ENCODE results near the gene COL18A1.

COL18A1 gene

DNA sequence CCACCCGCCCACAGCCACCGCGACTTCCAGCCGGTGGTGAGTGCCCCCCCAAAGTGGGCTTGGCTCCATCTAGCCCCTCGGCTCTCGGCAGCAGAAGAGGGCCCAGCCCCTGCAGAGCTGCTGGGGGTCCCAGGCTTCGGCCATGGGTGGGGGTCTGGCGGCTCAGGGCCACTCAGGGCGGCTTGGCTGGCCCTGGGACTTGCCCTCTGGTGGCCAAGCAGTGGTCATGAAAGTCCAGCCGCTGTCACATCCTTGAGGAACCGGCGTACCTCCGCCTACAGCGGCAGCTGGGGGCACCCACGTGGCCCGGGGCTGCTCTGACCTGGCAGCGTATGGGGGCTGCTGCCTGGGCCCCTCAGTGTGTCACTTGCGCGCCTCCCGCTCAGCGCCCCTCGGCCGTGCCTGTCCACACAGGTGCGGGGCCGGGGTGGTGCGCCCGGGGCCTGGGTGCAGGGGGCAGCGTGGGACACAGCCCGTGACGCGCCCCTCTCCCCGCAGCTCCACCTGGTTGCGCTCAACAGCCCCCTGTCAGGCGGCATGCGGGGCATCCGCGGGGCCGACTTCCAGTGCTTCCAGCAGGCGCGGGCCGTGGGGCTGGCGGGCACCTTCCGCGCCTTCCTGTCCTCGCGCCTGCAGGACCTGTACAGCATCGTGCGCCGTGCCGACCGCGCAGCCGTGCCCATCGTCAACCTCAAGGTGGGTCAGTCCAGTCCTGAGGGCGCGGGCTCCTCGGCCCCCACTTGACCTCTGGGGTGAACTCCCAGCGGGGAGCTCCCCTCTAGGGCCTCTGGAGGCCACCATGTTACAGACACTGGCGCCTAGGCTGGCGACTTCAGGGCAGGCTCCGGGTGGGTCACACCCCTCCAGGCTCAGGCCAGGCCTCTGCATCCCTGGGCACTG, 104.9 kb downstream of the COL18A1 start:
- DNase-seq: no peak

DNA sequence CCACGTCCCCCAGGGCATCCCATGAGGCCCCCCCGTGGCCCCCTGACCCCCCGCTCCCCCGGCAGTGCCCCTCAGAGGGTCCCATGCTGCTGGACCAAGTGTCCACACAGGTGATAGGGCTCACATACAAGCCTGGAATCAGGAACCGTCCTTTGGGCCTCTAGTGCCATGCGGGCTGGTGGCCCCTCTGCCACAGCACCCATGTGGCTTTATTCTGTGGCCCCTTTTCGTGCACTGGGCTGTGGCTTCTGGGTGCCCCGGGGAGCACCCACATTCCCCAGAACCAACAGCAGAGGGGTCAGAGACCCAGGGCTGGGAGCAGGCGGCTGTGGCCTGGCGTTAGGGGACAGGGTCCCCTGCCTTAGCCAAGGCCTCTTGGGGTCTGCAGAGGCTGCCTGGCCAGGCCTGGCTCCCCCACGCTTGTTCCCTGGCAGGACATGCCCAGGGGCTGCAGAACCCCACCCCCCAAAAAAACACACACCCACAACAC, 105.5 kb downstream of the COL18A1 start:
- no peak for DNase-seq

DNA sequence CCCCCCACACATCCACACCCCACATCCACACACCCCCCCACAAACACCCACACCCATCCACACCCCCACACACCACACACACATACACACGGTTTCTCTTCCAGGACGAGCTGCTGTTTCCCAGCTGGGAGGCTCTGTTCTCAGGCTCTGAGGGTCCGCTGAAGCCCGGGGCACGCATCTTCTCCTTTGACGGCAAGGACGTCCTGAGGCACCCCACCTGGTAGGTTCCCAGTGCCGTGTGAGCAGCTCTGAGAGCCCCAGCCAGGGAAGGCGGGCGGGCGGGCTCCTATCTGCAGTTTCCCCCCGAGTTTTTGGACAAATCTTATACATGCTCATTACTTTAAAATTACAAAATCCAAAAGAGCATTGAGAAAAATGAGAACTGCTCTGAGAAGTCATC, 106.0 kb downstream of the COL18A1 start:
- no peak for DNase-seq

DNA sequence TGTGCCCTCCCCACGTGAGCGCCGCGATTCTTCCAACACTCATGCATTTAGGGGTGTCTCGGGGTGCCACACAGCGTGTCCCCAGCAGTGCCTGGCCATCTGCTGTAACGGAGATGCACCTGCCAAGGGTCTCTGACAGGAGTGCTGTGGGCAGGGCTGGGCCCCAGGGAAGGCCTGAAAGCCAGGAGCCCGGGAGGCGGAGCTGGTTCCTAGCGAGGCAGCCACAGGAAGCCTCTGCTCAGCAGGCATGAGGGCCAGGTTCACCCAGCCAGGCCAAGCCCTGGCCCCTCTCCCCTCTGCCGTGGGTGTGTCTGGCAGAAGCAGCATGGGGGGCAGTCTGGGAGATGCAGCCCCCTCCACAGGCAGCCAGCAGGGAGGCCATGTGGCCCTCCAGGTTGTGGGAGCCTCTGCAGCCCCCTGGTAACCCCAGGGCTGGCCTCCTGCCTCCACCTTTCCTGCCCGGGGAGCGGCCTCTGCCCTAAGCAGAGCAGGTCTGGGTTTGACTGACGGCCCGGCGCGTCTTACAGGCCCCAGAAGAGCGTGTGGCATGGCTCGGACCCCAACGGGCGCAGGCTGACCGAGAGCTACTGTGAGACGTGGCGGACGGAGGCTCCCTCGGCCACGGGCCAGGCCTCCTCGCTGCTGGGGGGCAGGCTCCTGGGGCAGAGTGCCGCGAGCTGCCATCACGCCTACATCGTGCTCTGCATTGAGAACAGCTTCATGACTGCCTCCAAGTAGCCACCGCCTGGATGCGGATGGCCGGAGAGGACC, 106.9 kb downstream of the COL18A1 start:
- DNase-seq: no peak

DNA sequence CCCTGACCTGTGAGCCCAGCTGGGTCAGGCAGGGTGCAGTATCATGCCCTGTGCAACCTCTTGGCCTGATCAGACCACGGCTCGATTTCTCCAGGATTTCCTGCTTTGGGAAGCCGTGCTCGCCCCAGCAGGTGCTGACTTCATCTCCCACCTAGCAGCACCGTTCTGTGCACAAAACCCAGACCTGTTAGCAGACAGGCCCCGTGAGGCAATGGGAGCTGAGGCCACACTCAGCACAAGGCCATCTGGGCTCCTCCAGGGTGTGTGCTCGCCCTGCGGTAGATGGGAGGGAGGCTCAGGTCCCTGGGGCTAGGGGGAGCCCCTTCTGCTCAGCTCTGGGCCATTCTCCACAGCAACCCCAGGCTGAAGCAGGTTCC, 107.6 kb downstream of the COL18A1 start:
- no peak for DNase-seq

DNA sequence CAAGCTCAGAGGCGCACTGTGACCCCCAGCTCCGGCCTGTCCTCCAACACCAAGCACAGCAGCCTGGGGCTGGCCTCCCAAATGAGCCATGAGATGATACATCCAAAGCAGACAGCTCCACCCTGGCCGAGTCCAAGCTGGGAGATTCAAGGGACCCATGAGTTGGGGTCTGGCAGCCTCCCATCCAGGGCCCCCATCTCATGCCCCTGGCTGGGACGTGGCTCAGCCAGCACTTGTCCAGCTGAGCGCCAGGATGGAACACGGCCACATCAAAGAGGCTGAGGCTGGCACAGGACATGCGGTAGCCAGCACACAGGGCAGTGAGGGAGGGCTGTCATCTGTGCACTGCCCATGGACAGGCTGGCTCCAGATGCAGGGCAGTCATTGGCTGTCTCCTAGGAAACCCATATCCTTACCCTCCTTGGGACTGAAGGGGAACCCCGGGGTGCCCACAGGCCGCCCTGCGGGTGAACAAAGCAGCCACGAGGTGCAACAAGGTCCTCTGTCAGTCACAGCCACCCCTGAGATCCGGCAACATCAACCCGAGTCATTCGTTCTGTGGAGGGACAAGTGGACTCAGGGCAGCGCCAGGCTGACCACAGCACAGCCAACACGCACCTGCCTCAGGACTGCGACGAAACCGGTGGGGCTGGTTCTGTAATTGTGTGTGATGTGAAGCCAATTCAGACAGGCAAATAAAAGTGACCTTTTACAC, 108.2 kb downstream of the COL18A1 start:
- no peak for DNase-seq

DNA sequence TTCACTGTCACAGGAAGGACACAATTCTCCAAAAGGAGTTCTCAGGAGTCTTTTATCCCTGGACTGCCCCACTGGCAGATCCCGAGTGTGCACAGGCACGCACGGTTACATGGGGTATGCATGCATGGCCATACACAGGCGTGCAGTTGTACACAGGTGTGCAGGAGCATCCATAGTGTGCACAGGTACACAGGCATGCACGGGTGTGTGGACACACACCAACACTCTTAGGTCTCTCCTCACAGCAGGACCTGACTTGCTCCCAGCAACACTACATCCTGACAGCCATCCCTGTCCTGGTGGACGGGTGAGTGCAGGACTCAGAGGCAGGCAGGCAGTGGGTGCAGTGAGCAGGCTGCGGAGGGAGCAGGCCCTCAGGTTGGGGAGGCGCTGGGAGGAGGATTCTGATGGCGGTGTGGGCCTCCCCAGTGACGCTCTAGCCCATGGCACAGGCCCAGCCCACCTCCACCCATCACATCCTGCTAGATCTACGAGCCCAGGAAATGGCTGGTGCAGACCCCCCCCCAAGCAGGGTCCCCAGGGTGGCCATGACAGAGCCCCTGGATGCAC, 108.9 kb downstream of the COL18A1 start:
- no peak for DNase-seq

DNA sequence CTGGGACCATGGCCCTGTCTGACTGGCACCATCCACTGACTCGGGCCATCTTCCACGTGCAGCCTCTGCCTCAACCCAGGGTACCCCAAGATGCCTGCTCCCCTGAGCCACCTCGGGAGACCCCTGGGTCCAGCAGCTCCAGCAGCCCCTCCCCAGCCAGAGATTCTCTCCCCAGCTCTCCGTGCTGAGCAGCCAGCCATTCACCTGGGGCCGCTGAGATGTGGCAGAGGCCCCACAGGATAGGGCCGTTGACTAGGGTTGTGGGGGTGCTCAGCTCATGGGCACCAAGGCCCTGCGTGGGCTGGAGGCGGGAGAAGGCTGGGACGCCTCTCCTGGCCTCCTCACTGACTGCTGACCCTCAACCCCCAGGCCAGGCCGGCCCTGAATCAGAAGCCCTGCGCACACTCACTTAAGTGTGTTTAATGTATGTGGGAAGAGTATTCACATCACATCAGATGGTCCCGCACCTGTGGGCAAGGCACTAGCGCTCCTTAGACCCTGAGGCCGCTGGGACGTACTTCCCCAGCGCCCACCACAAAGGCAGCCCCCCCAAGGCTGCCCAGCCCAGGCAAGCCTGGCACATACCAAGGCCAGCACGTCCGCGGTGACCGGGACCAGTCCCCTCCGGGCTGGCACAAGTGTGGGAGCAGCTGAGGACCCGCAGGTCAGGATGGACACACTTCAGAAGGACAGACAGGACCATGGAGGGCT, 109.5 kb downstream of the COL18A1 start:
- no peak for DNase-seq

DNA sequence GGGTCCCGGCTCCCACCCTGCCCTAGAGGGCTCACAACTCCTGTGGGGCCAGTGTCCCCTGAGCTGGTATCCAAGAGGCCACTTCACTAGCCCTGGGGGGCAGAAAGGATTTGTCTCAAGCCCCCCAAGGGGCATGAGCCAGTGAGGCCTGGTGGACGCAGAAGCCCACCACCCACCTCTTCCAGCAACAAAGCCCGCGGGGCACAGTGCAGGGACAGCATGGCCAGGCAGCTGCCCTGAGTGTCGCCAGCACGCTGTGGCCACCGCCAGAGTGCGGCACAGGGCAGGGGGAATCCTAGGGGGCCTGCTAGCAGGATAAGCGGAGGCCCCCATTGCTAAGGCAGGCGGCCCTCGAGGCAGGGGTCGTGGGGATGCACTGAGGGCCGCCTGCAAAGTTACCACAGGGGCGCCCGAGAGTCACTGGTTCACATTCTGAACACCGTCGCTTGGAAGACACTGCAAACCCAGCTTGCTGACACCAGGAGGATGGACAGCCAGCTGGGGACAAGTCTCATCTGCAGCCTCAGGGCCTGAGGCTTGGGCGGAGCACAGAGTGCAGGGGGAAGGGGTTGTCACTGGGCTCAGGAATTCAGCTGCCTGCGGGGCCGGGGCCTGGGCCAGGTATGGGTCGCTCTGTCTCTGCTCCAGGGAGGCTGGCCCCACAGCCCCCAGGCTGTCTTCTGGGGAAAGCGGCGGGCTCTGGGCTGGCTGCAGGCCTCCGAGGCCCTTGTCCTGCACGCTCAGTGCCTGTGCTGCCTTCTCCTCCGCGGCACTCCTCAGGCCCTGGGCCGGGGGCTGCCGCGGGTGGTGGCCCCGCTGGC, 110.5 kb downstream of the COL18A1 start:
- no peak for DNase-seq

DNA sequence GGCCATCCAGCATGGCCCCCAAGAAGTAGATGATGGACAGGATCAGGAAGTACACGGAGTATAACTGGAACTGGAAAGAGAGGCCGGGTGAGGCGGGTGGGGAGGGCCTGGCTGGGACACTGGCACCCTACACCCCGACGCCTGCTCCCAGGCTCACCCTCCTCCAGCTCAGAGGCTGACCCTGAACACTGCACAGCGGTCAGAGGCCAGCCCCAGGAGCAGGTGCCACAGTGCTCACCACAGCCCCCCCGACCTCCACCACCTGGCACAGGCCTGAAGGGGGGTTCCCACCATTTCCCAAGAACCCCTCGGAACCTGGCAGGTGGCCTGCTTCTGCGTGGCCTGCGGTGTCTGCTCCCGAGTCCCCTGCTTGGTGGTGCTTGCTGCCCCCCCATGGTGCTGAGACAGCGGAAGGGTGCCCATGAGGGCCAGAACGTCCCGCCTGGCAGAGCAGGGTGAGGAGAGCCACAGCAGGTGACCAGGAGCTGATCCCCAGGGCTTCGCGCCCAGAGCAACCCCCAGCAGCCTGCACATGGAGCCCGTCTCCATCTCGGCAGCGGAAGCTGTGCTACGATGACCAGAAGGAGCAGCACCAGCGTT, 111.2 kb downstream of the COL18A1 start:
- no peak for DNase-seq

DNA sequence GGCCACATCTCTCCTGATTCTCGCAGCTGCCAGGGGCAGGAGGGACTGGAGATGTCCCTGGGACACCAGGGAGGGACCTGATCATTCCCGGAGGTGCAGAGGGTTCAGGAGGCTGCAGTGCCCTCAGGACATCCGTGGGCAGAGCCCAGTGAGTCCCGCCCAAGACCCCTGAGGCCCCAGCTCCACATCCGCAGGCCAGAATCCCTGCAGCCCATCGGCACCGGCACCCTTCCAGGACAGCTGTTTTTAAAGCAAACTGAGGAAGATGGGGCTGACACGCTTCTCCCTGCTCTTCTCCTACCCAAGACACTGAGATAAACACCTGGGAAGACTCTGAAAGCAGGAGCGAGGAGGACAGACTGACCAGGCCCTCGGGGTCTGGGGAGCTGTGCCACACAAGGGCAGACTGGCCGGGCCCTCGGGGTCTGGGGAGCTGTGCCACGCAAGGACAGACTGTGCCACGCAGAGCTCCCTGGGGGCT, 111.7 kb downstream of the COL18A1 start:
- DNase-seq: no peak

DNA sequence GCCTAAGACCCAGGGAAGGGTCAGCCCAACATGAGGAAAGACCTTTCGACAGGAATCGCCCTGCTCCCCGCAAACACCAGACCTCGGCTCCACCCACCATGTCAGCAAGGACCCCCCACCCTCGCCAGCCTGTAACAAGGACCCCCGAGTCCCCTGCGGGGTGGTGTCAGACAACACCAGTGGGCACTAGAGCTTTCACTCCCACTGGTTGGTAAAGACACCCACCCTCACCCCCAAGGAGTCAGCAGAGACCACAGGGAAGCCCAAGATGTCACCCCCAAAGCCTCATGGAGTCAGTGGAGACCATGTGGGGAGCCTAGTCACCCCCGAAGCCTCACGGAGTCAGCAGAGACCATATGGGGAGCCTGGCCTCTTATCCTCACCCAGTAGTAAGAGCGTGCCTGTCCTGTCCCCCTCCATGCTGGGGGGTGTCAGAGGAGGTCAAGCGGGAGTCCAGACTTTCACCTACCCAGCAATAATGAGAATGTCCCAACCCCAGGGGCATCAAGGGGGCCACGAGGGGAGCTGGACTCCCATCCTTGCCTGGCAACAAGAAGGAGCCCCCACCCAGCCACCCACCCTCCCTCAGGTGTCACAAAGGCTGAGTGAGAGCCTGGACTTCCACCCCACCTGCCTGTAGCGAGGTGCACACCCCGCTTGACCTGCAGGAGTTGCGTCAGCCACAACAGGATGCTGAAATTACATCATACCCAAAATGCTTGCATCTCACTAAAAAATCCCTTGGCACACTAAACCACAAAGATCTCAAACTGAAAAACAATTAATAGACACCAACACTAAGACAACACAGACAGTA, 112.5 kb downstream of the COL18A1 start:
- DNase-seq: peak; percentile 17

DNA sequence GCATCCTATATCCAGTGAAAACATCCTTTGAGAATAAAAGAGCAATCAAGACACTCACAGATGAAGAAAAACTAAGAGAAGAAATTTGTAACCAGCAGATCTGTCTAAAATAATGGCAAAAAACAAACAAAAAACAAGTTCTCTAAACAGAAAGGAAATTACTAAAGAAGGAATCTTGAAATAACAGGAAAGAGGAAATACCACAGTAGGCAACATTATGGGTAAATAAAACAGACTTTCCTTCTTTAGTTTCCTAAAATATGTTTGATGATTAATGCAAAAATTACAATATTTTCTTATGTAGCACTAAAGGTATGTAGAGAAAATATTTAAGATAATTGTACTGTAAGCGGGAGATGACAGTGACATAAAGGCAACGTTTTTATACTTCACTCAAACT, 113.8 kb downstream of the COL18A1 start:
- no peak for DNase-seq

DNA sequence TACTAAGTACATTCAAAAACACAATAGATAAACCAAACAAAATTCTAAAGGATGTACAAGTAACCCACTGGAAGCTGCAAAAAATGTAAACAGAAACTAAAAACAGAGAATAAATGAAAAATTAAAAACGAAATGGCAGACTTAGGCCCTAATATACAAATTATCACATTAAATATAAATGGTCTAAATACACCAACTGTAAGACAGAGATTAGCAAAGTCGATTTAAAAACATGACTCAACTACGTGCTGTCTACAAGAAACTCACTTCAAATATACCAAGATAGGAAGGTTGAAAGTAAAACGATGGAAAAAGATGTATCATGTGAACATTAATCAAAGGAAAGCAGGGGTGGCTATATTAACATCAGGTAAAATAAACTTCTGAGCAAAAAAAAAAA, 114.2 kb downstream of the COL18A1 start:
- no peak for DNase-seq

DNA sequence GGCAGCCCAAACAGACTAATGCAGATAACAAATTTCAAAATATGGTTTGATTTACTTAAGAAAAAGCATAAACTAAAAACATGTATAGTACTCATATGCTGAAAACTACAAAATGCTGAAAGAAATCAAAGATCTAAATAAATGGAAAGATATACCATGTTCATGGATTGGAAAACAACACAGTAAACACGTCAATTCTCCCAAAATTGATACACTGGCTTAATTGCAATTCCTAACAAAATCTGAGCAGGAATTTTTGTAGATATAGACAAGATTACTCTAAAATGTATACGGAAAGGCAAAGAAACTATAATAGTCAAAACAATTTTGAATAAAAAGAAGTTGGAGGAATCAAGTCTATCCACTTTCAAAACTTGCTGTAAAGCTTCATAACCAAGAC, 116.3 kb downstream of the COL18A1 start:
- DNase-seq: no peak

DNA sequence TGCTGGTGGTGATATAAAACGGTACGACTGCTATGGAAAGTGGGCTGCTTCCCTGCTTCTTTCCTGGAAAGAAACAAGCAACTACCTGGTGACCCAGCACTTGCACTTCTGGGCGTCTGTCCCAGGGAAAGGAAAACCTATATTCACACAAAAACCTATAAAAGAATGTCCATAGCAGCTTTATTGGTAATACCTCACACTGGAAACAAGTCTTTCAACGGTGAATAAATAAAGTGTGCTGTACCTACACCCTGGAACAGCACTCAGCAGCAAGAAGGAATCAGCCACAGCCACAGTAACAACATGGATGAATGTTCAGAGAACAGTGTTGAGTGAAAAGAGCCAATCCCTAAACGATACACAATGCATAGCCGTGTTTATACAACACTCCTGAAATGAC, 117.4 kb downstream of the COL18A1 start:
- DNase-seq: no peak

DNA sequence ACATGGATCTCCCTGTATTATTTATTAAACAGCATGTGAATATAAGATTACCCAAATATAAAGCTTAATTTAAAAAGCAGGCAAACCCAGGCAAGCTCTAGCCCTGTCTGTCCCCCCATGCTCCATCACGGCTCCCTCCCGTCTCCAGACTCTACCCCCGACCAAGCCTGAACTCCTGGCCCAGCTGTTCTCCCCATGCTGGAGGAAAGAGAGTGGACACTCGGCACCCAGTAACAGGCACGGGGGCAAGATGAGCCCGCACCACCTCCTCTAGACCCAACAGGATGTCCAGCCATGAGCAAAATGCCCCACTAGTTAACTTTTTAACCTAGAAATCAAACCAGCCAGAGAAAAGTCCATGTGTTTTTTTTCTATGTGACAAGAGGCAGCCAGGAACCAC, 118.0 kb downstream of the COL18A1 start:
- no peak for DNase-seq

DNA sequence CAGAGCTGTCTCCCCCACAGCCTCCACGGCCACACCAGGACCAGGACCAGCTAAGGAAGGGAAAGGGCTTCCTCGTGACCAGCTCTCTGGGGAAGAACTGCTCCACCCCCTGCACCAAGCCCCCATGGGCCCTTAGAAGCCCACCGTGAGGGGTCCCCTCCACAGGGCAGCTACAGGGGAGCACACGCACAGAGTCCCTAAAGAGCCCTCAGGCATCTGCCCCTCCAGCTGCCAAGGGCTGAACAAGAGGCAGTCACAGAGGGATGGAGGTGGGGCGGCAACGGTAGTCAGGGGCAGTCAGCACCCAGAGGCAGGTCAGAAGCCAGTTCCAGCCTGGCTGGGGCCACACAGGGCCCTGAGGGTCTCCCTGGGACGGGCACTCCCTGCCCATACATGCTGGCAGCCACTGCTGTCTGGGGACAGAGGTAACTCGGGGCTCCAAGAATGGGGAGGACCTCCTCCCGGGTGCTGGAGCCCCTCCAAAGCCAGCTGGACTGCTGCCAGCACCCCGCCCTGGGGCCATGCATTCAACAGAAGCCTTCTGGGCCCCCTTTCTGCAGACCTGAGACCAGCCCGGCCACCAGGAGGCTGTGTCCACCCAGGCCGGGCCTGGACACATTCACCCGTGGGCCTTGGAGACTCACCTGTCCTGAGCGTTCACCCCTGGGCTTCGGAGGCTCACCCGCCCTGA, 118.6 kb downstream of the COL18A1 start:
- no peak for DNase-seq

DNA sequence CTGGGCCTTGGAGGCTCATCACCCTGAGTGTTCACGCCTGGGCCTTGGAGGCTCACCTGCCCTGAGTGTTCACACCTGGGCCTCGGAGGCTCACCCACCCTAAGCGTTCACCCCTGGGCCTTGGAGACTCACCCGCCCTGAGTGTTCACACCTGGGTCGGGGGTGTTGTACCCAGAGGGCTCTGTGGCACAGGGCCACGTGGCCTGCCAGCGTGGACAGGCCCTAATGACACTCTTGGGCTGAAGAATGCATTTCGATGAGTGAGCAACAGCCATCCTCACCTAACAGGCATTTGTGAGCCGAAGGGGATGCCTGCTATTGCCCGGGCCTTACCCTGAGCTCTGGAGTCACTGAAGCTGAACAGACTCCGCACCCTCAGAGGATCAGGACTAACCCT, 119.8 kb downstream of the COL18A1 start:
- no peak for DNase-seq

Measured in CD4-positive, alpha-beta T cell treated with Interleukin-10 for 1 hour (primary cell).